NCI-H748 (cell line): ENCODE measurements around the gene TMOD3.

Experiments used
- DNase-seq: peaks from one replicate; lab custom pipeline; 2025; ENCODE audit not compliant: unreplicated experiment; lab: John Stamatoyannopoulos, UW

The TMOD3 gene

DNA sequence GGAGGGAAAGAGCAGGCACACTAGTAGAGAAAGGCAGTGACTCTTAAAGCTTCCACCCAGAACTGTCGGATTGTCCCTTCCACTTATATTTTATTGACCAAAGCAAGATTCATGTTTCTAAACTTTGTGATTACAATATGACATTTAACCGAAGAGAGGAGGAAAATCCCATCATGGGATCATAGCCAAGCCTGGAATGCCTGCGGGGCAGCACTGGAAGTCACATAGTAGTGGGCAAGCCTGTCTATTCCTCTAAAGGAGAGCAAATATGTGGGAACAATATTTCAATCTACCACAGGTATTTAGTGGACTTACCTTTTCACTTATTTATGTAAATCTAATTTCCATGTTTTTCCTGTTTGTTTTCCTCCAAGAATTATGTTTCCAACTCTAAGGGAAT, 3.8 kb upstream of the TMOD3 start:
- no peak for DNase-seq

DNA sequence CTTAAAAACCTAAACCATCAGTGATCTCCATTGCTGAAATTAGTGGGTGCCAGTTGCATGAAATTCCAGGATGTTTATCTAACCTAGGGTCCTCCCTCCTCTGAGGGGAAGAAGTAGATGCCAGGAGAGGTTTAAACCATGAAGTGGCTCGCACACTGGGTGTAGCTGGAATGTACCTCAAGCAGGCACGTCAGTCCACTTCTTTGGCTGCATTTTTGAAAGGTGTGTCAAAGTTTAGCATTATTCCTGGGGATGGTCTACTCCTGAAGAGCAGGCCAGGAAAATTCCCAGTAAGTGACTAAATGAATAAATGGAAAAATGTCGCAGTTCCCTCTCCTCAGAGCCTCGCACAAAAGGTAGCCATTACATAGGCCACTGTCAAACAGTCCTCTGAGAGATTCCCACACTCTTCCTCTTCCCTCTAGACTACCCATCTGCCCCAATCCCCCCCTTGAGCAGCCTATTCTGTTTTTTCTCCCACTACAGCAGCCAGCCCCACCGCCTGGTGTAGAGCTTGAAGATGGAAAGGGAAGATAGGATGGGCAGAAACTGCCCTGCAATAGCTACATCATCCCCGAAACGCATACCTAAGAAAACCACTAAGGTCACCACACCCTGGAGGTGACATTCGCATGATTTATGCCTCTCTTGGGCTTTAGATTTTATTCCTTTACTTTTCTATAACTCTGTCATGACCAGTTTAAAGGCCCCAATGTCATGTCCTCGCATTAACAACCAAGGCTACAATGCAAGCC, 655 bp upstream of the TMOD3 start:
- DNase-seq = no peak

DNA sequence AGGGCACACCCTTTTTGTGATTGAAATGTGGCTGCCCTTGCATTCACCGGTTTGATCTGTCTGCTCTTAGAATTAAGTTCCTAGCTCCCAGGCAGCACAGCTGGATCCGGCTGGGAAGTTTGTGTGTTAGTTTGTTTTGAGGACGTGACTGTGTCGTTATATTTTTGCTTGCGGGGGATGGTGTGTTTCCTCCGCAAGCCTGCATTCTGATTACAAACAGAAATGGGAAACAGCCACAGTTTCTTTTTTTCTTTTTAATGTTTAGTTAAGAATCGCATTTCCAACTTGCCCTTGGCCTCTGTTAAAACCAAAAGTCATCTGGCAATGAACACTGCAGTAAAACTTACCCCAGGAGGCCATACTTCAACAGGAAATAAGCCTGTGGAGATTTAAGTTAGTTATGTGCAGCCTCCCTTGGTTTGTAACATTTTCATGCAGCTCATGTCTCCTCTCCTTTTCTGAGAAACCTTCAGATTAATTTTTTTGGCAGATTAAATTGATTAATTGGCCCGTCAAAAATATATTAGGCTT, 888 bp downstream of the TMOD3 start:
- DNase-seq = peak; percentile 52

DNA sequence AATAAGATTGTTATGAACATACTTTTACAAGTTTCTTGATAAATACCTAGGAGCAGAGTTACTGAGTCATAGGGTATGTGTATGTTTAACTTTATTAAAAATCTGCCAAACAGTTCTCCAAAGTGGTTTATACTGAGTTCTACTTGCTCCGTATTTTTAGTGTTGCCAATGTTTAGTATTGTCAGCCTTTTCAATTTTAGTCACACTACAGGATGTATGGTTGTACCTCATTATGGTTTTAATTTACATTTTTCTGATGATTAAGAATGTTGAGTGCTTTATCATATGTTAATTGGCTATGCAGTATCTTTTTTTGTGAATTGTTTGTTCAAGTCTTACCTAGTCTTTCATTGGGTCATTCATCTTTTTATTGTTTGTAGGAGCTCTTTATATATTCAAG, 4.3 kb downstream of the TMOD3 start:
- DNase-seq = no peak

DNA sequence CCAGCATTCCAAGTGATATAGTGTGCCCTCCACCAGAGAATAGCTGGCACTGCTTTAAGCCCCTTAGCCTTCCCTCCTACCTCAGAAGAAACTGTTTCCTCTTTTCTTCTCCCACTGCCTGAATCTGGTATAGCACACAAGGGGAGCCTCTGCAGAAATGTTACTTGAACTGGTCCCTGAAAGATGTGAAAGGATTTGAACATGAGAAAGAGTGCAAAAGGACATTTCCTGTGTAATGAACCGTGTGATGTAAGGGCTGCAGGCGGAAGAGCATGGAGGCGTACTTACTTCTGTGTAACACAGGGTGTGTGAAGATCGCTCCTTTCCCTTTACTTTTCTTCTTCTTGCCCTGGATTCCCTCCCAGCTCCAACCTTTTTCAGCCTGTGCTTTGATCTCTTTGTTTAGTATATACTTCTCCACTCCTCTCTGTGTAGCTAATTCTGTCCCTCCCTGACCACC, 8.4 kb downstream of the TMOD3 start:
- DNase-seq = no peak

DNA sequence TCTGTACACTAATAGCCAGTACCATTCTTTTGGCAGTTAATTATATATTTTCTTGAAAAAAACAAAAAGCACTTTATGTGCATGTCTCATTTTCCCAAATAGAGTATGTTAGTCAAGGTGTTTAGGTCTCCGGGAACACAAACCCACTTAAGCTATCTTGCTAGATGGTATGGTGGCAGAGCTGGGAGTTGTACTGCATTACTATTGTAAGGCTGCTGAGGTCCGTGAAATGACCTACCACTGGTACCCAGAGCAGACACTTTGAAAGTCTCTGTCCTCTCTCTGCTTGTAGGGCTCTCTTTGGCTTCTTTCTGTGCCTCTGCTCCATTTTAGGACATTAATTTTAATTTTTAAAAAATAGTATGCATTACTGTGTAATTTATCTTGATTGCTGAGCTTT, 8.8 kb downstream of the TMOD3 start:
- DNase-seq = no peak

DNA sequence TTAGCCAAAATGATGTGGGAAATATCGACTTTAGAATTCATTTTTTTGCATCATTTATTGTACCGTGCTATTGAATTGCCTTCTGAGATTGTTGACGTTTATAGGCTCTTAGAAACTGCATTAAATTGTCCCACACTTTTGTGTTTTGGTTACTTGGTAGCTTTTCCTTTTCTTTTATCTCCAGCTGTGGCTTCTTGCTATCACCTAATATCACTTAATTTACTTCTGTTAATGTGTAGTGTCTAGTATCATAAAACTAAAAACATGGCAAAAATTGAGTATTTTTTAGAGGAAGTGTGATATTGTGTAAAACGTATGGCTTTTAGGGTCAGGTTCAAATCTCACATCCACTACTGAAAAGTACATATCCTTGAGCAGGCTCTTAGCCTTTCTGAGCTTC, 11.2 kb downstream of the TMOD3 start:
- DNase-seq = no peak

DNA sequence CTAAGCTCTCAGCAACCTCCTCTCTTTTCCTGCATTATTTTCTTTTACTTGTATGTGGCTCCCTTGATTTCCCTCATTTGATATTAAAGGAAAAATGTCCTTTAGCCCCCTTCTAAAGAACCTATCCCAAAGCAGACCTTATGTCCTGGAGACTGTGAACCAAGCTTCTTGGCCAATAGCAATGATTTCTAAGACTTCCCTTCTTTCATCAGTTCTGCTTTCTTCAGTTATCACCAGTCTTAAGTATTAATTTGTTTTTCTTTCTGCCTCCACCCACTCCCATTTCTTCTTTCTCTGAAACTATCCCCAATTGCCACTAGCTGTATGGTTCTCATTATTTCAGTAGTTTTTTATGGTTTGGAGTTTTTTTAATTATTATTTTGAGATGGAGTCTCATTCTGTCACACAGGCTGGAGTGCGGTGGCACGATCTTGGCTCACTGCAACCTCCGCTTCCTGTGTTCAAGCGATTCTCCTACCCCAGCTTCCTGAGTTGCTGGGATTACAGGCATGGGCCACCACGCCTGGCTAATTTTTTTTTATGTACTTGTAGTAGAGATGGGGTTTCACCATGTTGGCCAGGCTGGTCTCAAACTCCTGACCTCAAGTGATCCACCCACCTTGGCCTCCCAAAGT, 12.1 kb downstream of the TMOD3 start:
- DNase-seq = no peak

DNA sequence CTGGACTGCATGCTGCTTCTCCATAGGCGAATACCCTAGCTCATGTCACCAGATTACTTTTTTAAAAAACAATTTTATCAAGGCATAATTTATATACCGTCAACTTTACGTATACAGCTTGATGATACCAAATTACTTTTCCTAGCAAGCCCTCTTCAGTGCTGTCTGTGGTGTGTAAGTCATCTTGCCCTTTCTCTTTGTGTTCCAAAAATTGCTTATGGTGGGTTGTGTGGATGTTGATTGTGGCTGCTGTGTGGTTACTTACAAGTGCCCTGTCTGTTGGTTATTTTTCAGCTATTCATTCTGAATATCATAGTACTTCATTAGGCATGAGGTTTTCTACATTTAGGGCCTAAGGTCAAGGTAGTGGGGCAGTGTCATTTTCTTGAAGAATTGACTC, 12.8 kb downstream of the TMOD3 start:
- no peak for DNase-seq

DNA sequence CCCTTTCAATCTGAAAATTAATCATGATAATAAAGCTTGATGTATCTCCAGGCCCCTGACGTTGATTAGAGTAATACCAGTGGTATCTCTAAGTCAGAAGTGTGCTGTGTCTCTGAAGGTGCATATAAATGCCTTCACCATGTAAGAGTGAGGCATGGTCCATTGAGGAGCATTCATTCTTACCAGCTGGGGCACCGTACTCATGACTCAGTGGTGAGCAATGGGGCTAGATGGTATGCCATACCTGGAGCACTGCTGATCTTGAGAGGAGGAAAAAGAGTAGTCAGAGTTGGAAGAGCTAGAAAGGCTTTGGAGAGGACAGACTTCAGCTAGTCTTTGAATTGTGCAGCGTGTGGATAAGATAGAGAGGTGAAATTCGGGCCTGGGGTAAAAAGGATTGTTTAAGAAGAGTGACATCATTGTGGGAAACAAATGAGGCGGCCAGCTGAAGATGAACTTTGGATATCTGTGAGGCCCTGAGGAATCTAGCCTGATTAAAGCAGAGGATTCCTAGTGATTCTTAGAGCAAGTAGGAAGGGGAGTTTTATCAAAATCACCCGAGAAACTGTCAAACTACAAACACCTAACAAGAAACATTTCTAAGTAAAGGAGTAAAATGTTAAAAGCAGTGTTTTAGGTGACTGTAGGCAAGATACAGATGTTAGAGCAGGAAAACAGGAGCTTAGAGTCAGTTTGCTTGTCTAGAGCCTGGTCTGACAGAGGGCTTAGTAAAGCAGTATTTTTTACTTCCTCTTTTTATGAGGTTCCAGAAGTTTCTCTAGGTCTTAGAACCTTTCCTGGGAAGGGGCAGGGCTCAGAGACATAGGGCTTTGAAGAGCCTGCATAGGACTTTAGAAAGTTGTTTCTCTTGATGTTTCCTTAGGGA, 13.6 kb downstream of the TMOD3 start:
- no peak for DNase-seq

DNA sequence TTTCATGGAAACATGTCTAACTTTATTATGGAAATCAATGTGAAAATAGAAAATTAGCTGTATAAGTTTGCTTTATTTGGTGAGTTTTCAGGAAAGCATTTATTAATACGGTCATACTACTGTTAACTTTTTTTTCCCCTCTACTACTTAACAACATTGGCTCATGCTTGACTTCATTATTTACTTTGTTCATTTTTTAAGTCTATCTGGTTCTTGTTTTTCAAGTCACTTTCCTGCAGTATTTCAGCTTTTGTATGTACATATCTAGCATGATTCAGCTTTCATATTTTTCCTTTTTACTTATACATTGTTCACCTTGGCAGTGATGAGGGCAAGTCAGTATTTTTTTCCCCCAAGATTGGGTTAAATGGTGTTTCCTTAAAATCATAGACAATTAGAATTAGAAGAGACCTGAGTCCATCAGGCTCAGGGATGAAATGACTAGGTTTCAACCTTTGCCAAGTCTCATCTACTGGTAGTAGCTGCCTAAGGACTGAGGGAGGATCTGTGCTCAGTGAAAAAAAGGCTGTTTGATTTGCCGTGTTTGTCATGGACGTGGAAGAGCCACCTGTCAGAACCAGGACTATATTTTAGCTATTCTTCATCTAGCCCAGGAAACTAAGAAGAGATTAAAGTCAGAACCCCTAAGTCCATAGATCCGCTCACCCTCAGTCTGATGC, 15.4 kb downstream of the TMOD3 start:
- DNase-seq = no peak

DNA sequence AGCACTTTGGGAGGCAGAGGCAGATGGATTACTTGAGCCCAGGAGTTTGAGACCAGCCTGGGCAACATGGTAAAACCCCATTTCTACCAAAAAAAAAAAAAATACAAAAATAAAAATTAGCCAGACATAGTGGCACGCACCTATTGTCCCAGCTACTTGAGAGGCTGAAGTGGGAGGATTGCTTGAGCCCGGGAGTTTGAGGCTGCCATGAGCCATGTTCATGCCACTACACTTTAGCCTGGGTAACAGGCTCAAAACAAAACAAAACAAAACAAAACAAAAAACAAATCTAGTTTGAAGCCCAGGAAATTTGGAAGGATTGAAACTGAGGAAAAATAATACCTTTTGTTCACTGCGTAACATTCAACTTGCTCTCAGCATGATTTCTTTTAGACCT, 16.6 kb downstream of the TMOD3 start:
- DNase-seq = no peak

DNA sequence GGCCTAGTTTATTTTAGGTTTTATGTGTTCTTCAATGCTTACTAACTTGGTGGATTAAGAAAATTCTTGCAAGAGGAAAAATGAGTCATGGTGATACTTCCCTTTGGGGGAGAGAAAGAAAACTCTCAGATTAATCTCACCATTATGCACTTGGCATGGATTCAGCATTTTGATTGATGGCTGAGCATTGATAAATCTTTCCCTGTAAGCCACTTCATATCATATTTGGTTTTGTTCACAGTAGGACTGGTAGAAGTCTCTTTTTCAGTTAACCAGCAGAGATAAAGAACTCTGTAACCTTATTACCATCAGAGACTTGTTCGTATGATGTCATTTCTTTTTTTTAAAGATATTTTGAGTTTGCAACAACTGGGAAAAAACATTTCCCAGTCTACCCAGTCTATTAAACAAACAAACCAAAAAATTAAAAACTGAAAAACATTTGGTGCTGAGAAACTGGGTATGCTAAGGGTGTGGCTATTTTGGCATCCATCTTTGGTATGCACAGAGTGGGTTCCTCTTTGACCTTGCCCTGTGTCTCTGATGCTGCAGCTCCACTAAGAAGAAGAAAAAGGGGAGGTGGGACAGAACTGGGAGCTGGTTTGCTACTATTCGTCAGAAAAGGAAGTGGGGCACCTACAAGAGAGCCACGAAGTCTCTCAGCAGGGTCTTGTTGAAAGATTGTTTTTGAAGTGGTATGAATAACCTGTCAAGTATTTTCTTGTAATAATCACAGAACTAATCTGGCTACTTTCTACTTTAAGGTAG, 17.2 kb downstream of the TMOD3 start:
- no peak for DNase-seq

DNA sequence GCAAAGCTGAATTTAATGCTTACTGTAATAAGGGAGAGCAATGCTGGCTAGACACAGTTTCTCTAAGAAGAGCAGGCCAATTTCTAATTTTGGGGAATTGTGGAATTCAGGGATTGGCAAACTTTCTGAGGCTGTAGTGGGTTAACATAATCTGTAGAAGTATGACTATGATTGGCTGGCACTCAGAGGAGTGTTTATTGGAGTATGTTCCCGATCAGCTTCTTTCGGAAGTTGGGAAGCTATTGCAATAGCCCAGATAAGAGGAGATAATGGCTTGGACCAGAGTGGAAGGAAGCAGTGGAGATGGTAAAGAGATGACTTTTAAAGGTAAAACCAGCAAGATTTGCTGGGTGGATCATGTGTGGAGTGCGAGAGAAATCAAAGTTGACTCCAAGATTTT, 19.4 kb downstream of the TMOD3 start:
- DNase-seq = no peak

DNA sequence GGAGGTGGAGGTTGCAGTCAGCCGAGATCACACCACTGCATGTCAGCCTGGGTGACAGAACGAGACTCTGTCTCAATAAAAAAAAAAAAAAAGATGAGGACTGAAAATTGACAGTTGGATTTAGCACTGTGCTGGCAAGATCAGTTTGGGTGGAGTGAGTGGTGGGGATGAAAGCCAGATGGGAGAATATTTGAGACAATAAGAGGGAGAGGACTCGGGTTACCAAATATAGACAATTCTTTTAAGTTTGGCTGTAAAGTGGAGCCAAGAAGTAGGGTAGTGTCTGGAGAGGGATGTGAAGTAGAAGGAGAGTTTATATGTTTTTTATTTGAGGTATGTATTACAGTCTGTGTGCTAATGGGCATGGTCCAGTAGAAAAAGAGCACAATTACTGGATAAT, 20.4 kb downstream of the TMOD3 start:
- DNase-seq = no peak

DNA sequence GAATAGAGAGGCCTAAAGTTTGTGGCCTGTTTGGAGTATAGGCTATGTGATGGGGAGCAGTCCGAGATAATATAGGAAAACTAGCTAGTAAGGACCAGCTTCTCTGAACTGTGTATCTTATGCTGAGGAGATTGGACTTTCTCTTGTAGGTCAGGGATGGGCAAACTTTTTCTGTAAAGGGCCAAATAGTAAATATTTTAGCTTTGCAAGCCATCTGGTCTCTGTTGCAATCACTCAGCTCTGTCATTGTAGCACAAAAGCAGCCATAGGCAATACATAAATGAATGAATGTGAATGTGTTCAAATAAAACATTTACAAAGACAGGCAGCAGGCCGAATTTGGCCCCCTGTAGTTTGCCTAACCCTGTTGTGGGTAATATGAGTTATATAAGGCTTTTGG, 24.5 kb downstream of the TMOD3 start:
- DNase-seq = no peak

DNA sequence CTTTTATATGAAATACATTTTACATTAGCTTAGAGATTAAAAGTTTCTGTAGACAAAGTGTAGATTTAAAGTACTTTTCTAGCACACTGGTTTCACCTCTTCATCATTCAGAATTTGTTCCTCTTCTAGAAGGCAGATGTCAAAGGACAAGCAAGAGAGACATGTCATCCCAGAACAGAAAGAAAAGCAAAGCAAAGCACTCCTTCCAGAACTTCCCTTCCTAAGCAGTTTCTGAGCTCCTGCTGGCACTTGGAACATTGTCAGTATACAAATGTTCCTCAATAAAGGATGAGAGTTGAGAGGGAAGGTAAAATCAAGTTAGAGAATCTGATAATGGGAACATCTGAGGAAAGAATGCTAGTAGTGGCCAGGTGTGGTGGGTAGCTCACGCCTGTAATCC, 26.2 kb downstream of the TMOD3 start:
- DNase-seq = no peak

DNA sequence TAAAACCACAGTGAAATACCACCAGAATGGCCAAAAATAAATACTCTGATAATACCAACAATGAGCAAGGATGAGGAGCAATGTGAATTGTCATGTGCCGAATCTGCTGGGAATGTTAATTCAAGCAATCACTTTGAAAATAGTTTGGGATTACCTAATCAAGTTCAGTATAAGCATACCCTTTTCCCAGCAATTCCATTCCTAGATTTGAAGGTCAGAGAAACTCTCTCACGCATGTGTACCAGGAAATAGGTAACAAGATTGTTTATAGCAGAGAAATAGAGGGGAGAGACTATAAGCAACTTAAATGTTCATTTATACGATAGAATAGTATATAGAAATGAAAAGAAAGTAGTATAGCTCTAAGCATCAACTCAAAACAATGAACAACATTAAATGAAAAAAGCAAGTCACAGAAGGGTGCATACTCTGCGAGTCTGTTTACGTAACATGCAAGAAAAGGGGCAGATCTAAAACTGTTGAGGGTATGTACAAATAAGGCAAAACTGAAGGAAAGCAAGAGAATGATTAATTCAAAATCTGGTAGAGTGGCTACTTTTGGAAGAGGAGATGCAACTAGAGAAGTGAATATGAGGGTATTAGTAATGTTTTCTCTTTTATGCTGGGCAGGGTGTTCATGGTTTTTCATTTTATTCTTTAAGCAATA, 27.4 kb downstream of the TMOD3 start:
- no peak for DNase-seq

DNA sequence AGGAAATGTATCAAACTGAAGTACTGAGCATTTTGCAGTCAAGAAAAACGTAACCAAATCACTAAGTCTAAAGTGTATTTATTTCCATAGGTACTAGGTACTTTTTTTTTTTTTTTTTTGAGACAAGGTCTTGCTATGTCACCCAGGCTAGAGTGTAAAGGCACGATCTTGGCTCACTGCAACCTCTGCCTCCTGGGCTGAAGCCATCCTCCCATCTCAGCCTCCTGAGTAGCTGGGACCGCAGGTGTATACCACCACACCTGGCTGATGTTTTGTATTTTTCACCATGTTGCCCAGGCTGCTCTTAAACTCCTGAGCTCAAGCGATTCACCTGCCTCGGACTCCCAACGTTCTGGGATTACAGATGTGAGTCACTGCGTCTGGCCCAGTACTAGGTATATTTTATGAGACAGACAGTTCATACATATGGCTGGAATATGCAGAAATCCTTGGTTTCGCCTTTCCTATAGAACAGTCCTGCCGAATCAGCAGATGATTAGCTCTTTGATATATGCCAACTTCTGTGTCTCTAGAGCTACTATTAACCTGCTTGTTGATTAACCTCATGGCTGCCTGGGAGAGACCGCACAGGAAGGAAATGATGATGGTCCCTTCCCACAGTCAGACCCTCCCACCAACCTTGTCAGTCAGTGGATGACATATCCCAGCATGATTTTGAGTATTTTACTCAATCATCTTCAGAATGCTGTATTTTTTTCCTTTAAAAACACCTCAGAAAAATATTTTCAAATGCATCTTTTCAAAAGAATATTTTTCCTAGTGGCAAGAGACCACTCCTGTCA, 32.3 kb downstream of the TMOD3 start:
- no peak for DNase-seq
